WTC11 (cell line): ENCODE results near the gene LPCAT1. TPM values are rescaled to one million over a fixed set of nuclear protein-coding genes. Genes with fewer than 3 reads are reported as not detected.
A peak's percentile ranks its signal among the peaks of the same experiment; 100 is the strongest.

Experiments
- ATAC-seq: fragments of 200-7000 bp; cut with Tn5 transposase; 2 replicates; pipeline ENCODE4 v1.10.0; 2021; ENCODE audit warnings: mild to moderate bottlenecking, moderate library complexity
- CTCF ChIA-PET: fragments of 300-600 bp; sonication (Branson Sonifier 250); formaldehyde crosslinking; loops from one replicate; lab custom pipeline; 2021; ENCODE audit warnings: antibody characterized with exemption; lab: Charles Lee
- POLR2A ChIA-PET: fragments of 350-600 bp; sonication (Branson Sonifier 250); formaldehyde crosslinking; loops from one replicate; lab custom pipeline; 2021; ENCODE audit warnings: antibody characterized with exemption; lab: Charles Lee
- DNase-seq: peaks from one replicate; pipeline ENCODE4 v3.0.0; 2021; ENCODE audit warnings: low spot score
- H3K27ac Mint-ChIP-seq: 2 replicates; pipeline ENCODE4 v1.8.0; 2021; ENCODE audit warnings: mixed read lengths
- H3K27me3 Mint-ChIP-seq: 2 replicates; pipeline ENCODE4 v1.8.0; 2021; ENCODE audit warnings: low read depth, mild to moderate bottlenecking, moderate library complexity, mixed read lengths
- H3K36me3 Mint-ChIP-seq: 2 replicates; pipeline ENCODE4 v1.8.0; 2021; ENCODE audit warnings: mixed read lengths
- H3K4me1 Mint-ChIP-seq: 2 replicates; pipeline ENCODE4 v1.8.0; 2022; ENCODE audit warnings: mixed read lengths
- H3K4me3 Mint-ChIP-seq: 2 replicates; pipeline ENCODE4 v1.8.0; 2021; ENCODE audit warnings: mild to moderate bottlenecking, moderate library complexity, mixed read lengths
- H3K9me3 Mint-ChIP-seq: 2 replicates; pipeline ENCODE4 v1.8.0; 2021; ENCODE audit warnings: mixed read lengths
- ATF1 ChIP-seq: sonication (generic); formaldehyde crosslinking; IDR thresholded peaks from 2 replicates; pipeline ENCODE4 v1.8.1; 2023; ENCODE audit warnings: mild to moderate bottlenecking, moderate library complexity, missing genetic modification reagents
- CBFB ChIP-seq: sonication (generic); formaldehyde crosslinking; IDR thresholded peaks from 2 replicates; pipeline ENCODE4 v1.8.1; 2022; ENCODE audit warnings: mild to moderate bottlenecking, low read depth, missing genetic modification reagents
- HMGA2 ChIP-seq: fragments of 250-450 bp; sonication (Bioruptor Pico); IDR thresholded peaks from 2 replicates; pipeline ENCODE4 v1.4.0; 2021; ENCODE audit warnings: mild to moderate bottlenecking, moderate library complexity
- IRF2 ChIP-seq: sonication (generic); formaldehyde crosslinking; IDR thresholded peaks from 2 replicates; pipeline ENCODE4 v1.8.0; 2022; ENCODE audit warnings: low read depth, missing genetic modification reagents, borderline replicate concordance
- KAT7 ChIP-seq: sonication (generic); formaldehyde crosslinking; IDR thresholded peaks from 2 replicates; pipeline ENCODE4 v1.8.1; 2023; ENCODE audit warnings: missing genetic modification reagents, mild to moderate bottlenecking, borderline replicate concordance
- NR3C1 ChIP-seq: sonication (generic); formaldehyde crosslinking; conservative IDR thresholded peaks from 2 replicates; pipeline ENCODE4 v1.8.1; 2023; ENCODE audit warnings: low read depth, mild to moderate bottlenecking, missing genetic modification reagents
- SP1 ChIP-seq: sonication (generic); formaldehyde crosslinking; conservative IDR thresholded peaks from 2 replicates; pipeline ENCODE4 v1.8.1; 2022; ENCODE audit warnings: missing genetic modification reagents
- ZNF396 ChIP-seq: fragments of 250-450 bp; sonication (Bioruptor Pico); IDR thresholded peaks from 2 replicates; pipeline ENCODE4 v1.8.0; 2021; ENCODE audit warnings: mild to moderate bottlenecking, moderate library complexity, borderline replicate concordance
- ZNF423 ChIP-seq: fragments of 250-450 bp; sonication (Bioruptor Pico); IDR thresholded peaks from 2 replicates; pipeline ENCODE4 v2.1.2; 2022; ENCODE audit warnings: mild to moderate bottlenecking, moderate library complexity
- total RNA-seq: library from RNA; stranded (reverse); gene quantifications from 3 replicates; pipeline ENCODE4 v1.2.3, GENCODE V29; 2021
- TF ChIP-seq, protein P1 (sequence below): sonication (generic); formaldehyde crosslinking; conservative IDR thresholded peaks from 2 replicates; pipeline ENCODE4 v1.8.1; 2023; ENCODE audit warnings: mild to moderate bottlenecking, low read depth, missing genetic modification reagents, moderate library complexity
- TF ChIP-seq, protein P2 (sequence below): sonication (generic); formaldehyde crosslinking; IDR thresholded peaks from 2 replicates; pipeline ENCODE4 v1.8.1; 2022; ENCODE audit warnings: missing genetic modification reagents, borderline replicate concordance
- TF ChIP-seq, protein P3 (sequence below): sonication (generic); formaldehyde crosslinking; IDR thresholded peaks from 2 replicates; pipeline ENCODE4 v1.8.1; 2023; ENCODE audit warnings: mild to moderate bottlenecking, missing genetic modification reagents, borderline replicate concordance
- TF ChIP-seq, protein P4 (sequence below): sonication (generic); formaldehyde crosslinking; IDR thresholded peaks from 2 replicates; pipeline ENCODE4 v1.8.1; 2022; ENCODE audit warnings: low read depth, missing genetic modification reagents, borderline replicate concordance
- TF ChIP-seq, protein P5 (sequence below): fragments of 200-600 bp; IDR thresholded peaks from 2 replicates; pipeline ENCODE4 v1.8.0; 2022; ENCODE audit warnings: antibody characterized with exemption
- TF ChIP-seq, protein P6 (sequence below): sonication (generic); formaldehyde crosslinking; IDR thresholded peaks from 2 replicates; pipeline ENCODE4 v1.8.1; 2022; ENCODE audit warnings: mild to moderate bottlenecking, moderate library complexity, missing genetic modification reagents

Gene LPCAT1
- total RNA-seq, 1 experiment from 2014 or later, result 206 TPM

DNA sequence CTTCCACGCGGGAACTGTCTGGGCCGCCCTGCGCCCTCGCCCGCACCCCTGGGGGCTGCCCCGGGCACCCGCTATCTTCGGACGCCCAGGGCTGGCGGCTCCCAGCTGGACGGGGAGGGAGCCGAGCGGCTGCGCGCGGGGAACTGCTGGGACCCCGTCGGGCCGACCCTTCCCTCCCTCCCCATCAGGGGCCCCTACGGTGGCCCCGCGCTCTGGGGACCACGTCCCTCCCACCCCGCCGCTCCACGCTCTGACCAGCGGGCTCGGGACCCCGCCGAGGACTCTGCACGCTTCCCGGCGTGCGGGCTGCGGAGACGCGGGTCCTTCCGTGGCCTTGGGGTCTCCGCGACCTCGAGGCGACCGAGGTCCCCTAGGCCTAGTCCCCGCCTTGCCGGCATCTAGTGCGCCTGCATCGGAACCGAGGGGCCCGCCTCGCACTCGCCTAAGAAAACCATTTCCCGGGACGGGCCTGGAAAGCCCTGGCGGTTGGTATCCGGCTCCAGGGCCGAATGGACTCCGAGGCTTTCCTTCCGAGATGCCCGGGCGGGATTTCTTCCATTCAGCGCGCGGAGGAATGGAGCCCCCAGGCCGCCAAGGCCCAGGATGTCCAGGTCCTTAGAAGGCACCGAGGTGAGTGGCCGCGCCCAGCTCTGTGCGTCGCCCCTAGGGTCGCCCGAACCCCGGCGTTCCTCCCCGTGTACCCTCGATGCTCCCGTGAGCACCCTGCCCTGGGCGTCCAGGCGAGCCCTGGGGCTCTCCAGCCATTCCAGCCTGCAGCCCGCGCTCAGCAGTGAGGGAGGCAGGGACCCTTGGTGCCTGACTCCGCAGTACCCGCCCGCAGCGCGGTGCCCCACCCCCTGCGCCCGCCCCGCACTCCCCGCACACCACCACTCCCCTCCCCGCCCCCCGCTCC, 77.8 kb downstream of the LPCAT1 start (continued):
- TF ChIP-seq, protein P1, sequence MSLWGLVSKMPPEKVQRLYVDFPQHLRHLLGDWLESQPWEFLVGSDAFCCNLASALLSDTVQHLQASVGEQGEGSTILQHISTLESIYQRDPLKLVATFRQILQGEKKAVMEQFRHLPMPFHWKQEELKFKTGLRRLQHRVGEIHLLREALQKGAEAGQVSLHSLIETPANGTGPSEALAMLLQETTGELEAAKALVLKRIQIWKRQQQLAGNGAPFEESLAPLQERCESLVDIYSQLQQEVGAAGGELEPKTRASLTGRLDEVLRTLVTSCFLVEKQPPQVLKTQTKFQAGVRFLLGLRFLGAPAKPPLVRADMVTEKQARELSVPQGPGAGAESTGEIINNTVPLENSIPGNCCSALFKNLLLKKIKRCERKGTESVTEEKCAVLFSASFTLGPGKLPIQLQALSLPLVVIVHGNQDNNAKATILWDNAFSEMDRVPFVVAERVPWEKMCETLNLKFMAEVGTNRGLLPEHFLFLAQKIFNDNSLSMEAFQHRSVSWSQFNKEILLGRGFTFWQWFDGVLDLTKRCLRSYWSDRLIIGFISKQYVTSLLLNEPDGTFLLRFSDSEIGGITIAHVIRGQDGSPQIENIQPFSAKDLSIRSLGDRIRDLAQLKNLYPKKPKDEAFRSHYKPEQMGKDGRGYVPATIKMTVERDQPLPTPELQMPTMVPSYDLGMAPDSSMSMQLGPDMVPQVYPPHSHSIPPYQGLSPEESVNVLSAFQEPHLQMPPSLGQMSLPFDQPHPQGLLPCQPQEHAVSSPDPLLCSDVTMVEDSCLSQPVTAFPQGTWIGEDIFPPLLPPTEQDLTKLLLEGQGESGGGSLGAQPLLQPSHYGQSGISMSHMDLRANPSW (CRISPR knock-in tag), result no peak
- TF ChIP-seq CBFB (CRISPR knock-in tag), result no peak
- TF ChIP-seq, protein P2, sequence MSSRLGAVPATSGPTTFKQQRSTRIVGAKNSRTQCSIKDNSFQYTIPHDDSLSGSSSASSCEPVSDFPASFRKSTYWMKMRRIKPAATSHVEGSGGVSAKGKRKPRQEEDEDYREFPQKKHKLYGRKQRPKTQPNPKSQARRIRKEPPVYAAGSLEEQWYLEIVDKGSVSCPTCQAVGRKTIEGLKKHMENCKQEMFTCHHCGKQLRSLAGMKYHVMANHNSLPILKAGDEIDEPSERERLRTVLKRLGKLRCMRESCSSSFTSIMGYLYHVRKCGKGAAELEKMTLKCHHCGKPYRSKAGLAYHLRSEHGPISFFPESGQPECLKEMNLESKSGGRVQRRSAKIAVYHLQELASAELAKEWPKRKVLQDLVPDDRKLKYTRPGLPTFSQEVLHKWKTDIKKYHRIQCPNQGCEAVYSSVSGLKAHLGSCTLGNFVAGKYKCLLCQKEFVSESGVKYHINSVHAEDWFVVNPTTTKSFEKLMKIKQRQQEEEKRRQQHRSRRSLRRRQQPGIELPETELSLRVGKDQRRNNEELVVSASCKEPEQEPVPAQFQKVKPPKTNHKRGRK (CRISPR knock-in tag), result no peak
- no peak for TF ChIP-seq ATF1 (CRISPR knock-in tag)

DNA sequence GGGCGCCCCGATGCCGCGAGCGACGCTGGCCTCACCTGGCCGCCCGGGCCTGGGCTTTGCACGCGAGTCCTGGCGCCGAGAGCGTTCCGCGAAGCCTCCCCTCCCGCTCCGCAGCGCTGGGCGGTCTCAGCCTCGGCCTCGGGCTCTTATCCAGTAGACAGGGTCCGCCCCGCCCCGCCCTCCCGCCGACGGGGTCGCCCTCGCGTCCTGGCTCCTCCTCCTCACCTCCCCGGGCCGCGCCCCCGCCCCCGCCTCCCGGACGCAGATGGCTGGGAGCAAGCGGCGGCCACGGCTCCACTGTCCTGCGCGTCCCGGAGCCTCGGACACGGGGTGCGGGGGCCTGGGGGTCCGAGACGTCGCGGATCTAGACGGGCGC, 78.5 kb downstream of the LPCAT1 start, which contains the start of gene SLC6A3:
Gene SLC6A3, minus strand, starts transcription at position 128 of the 376 bp plus-strand sequence. CDS start 2,243 bp downstream, outside the sequence.
- peaks cover 77% of the 10 kb centered on the region for H3K27me3 Mint-ChIP-seq
- ChIA-PET CTCF (no interaction called here), POLR2A (no interaction called here)
- TF ChIP-seq, protein P2 (CRISPR knock-in tag), result no peak
- TF ChIP-seq, protein P3, sequence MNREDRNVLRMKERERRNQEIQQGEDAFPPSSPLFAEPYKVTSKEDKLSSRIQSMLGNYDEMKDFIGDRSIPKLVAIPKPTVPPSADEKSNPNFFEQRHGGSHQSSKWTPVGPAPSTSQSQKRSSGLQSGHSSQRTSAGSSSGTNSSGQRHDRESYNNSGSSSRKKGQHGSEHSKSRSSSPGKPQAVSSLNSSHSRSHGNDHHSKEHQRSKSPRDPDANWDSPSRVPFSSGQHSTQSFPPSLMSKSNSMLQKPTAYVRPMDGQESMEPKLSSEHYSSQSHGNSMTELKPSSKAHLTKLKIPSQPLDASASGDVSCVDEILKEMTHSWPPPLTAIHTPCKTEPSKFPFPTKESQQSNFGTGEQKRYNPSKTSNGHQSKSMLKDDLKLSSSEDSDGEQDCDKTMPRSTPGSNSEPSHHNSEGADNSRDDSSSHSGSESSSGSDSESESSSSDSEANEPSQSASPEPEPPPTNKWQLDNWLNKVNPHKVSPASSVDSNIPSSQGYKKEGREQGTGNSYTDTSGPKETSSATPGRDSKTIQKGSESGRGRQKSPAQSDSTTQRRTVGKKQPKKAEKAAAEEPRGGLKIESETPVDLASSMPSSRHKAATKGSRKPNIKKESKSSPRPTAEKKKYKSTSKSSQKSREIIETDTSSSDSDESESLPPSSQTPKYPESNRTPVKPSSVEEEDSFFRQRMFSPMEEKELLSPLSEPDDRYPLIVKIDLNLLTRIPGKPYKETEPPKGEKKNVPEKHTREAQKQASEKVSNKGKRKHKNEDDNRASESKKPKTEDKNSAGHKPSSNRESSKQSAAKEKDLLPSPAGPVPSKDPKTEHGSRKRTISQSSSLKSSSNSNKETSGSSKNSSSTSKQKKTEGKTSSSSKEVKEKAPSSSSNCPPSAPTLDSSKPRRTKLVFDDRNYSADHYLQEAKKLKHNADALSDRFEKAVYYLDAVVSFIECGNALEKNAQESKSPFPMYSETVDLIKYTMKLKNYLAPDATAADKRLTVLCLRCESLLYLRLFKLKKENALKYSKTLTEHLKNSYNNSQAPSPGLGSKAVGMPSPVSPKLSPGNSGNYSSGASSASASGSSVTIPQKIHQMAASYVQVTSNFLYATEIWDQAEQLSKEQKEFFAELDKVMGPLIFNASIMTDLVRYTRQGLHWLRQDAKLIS, result no peak
- TF ChIP-seq ZNF423 (CRISPR knock-in tag), result peak; percentile 20; the same call in 1 of the 2 replicates
- no peak for TF ChIP-seq NR3C1 (CRISPR knock-in tag)
- no peak for TF ChIP-seq HMGA2 (CRISPR knock-in tag)
- no peak for TF ChIP-seq IRF2 (CRISPR knock-in tag)
- TF ChIP-seq, protein P4, sequence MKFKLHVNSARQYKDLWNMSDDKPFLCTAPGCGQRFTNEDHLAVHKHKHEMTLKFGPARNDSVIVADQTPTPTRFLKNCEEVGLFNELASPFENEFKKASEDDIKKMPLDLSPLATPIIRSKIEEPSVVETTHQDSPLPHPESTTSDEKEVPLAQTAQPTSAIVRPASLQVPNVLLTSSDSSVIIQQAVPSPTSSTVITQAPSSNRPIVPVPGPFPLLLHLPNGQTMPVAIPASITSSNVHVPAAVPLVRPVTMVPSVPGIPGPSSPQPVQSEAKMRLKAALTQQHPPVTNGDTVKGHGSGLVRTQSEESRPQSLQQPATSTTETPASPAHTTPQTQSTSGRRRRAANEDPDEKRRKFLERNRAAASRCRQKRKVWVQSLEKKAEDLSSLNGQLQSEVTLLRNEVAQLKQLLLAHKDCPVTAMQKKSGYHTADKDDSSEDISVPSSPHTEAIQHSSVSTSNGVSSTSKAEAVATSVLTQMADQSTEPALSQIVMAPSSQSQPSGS (CRISPR knock-in tag), result no peak
- TF ChIP-seq, protein P5, sequence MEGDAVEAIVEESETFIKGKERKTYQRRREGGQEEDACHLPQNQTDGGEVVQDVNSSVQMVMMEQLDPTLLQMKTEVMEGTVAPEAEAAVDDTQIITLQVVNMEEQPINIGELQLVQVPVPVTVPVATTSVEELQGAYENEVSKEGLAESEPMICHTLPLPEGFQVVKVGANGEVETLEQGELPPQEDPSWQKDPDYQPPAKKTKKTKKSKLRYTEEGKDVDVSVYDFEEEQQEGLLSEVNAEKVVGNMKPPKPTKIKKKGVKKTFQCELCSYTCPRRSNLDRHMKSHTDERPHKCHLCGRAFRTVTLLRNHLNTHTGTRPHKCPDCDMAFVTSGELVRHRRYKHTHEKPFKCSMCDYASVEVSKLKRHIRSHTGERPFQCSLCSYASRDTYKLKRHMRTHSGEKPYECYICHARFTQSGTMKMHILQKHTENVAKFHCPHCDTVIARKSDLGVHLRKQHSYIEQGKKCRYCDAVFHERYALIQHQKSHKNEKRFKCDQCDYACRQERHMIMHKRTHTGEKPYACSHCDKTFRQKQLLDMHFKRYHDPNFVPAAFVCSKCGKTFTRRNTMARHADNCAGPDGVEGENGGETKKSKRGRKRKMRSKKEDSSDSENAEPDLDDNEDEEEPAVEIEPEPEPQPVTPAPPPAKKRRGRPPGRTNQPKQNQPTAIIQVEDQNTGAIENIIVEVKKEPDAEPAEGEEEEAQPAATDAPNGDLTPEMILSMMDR, result no peak
- TF ChIP-seq KAT7 (CRISPR knock-in tag), result no peak
- no peak for TF ChIP-seq ZNF396 (CRISPR knock-in tag)
- TF ChIP-seq, protein P1 (CRISPR knock-in tag), result no peak
- TF ChIP-seq, protein P6, sequence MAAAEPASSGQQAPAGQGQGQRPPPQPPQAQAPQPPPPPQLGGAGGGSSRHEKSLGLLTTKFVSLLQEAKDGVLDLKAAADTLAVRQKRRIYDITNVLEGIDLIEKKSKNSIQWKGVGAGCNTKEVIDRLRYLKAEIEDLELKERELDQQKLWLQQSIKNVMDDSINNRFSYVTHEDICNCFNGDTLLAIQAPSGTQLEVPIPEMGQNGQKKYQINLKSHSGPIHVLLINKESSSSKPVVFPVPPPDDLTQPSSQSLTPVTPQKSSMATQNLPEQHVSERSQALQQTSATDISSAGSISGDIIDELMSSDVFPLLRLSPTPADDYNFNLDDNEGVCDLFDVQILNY, result no peak
- peak; percentile 40; the same call in 1 of the 2 replicates for TF ChIP-seq SP1
- peak within 1 kb of the TSS; percentile 69 for H3K4me3 Mint-ChIP-seq
- H3K27ac Mint-ChIP-seq, result no peak within 1 kb of the TSS
- peak; percentile 87 for ATAC-seq
- H3K9me3 Mint-ChIP-seq, result peaks cover 7% of the 10 kb centered on the region
- peaks cover under 1% of the 10 kb centered on the region; the same call in 1 of the 2 replicates for H3K36me3 Mint-ChIP-seq
- H3K4me1 Mint-ChIP-seq, result peaks cover 4% of the 10 kb centered on the region
- DNase-seq, result peak; percentile 89
